GM12878 (cell line): Measurements from ENCODE around the gene MED22. TPM values are rescaled to one million over a fixed set of nuclear protein-coding genes. Genes with fewer than 3 reads are reported as not detected.

ENCODE experiments used
- CBX3 ChIP-seq: fragments of 200-600 bp; sonication (generic); IDR thresholded peaks from 2 replicates; pipeline ENCODE4 v1.6.1; 2016; ENCODE audit warnings: low read depth, borderline replicate concordance
- CREM ChIP-seq: IDR thresholded peaks from 2 replicates; pipeline ENCODE4 v1.6.1; 2014; ENCODE audit warnings: antibody characterized with exemption, low read depth
- EGR1 ChIP-seq, 2 experiments: IDR thresholded peaks; 1 replicate in 1 of 2; 2 replicates in 1 of 2; pipeline ENCODE4 v1.6.1; 2011 to 2012; ENCODE audit warnings: low read depth in 2 of 2, low read length in 2 of 2, borderline replicate concordance in 1 of 2, mild to moderate bottlenecking in 1 of 2, moderate library complexity in 1 of 2
- FOXM1 ChIP-seq: IDR thresholded peaks from 2 replicates; pipeline ENCODE4 v1.6.1; 2012; ENCODE audit warnings: low read depth, mild to moderate bottlenecking, inconsistent platforms, low read length, moderate library complexity
- GATAD2B ChIP-seq: fragments of 450-650 bp; conservative IDR thresholded peaks from 2 replicates; pipeline ENCODE4 v1.6.1; 2017; ENCODE audit warnings: low read depth, mild to moderate bottlenecking, moderate library complexity
- NKRF ChIP-seq: fragments of 450-650 bp; conservative IDR thresholded peaks from 2 replicates; pipeline ENCODE4 v1.6.1; 2017; ENCODE audit warnings: mild to moderate bottlenecking, moderate library complexity
- PML ChIP-seq: IDR thresholded peaks from 2 replicates; pipeline ENCODE4 v1.6.1; 2012; ENCODE audit warnings: low read length, inconsistent platforms
- POLR2A ChIP-seq: IDR thresholded peaks from 2 replicates; pipeline ENCODE4 v1.6.1; 2011; ENCODE audit warnings: low read depth, mild to moderate bottlenecking, low read length
- RFX5 ChIP-seq: IDR thresholded peaks from 2 replicates; pipeline ENCODE4 v1.6.1; 2011; ENCODE audit warnings: low read depth, low read length, improper control_type of control experiment
- SMAD1 ChIP-seq: fragments of 450-650 bp; IDR thresholded peaks from 2 replicates; pipeline ENCODE4 v1.6.1; 2018; ENCODE audit warnings: mild to moderate bottlenecking, low read depth; ENCODE audit not compliant: partially characterized antibody
- STAT1 ChIP-seq: fragments of 450-650 bp; conservative IDR thresholded peaks from 2 replicates; pipeline ENCODE4 v1.6.1; 2014; ENCODE audit warnings: antibody characterized with exemption, mild to moderate bottlenecking
- TAF1 ChIP-seq: IDR thresholded peaks from 2 replicates; pipeline ENCODE4 v1.6.1; 2011; ENCODE audit warnings: mild to moderate bottlenecking, low read depth, low read length, borderline replicate concordance
- TCF12 ChIP-seq: IDR thresholded peaks from 2 replicates; pipeline ENCODE4 v1.6.1; 2011; ENCODE audit warnings: low read depth, mild to moderate bottlenecking, low read length
- ZBED1 ChIP-seq: IDR thresholded peaks from 2 replicates; pipeline ENCODE4 v1.6.1; 2016; ENCODE audit warnings: borderline replicate concordance
- ZNF207 ChIP-seq: fragments of 450-650 bp; IDR thresholded peaks from 2 replicates; pipeline ENCODE4 v1.6.1; 2014; ENCODE audit warnings: antibody characterized with exemption, mild to moderate bottlenecking, borderline replicate concordance
- ZNF274 ChIP-seq: IDR thresholded peaks from one replicate; pipeline ENCODE4 v1.8.0; 2011; ENCODE audit not compliant: insufficient read length, insufficient read depth
- polyA plus RNA-seq, 11 experiments: library from polyadenylated mRNA; depleted of rRNA in 4 of 11; unstranded in 6 of 11; stranded (reverse) in 5 of 11; fragments of >200 nt; fragmentation: Nextera tagmentation in 4 of 11; fragmentation: Illumina TruSeq in 1 of 11; extraction: Ambion mirVana in 4 of 11; extraction: Trizol in 1 of 11; gene quantifications; 1 replicate in 1 of 11; 2 replicates in 10 of 11; pipeline versions ENCODE4 v1.2.1 to v1.2.3, GENCODE V29; 2011 to 2016; ENCODE audit warnings: inconsistent platforms in 2 of 11, missing spikeins in 2 of 11, low read depth in 1 of 11
- total RNA-seq, 4 experiments: library from RNA; depleted of rRNA in 3 of 4; stranded (reverse); fragments of >200 nt in 3 of 4; fragmentation: Illumina TruSeq in 1 of 4; extraction: Trizol in 1 of 4; gene quantifications; 2 replicates each; pipeline versions ENCODE4 v1.2.1 to v1.2.3, GENCODE V29; 2013 to 2021
- TF ChIP-seq, protein P1 (sequence below): fragments of 450-650 bp; formaldehyde crosslinking; IDR thresholded peaks from 2 replicates; pipeline ENCODE4 v1.4.0; 2022; ENCODE audit warnings: mild to moderate bottlenecking, moderate library complexity

The MED22 gene
- total and polyA plus RNA-seq, 10 of the 15 experiments (the other 5 are each of a cell fraction or from before 2014, with no cell fraction given) = 1.4 to 42.1 (median 24.6) TPM

GRCh38 chr9:133375724-133376654 is 28.1 kb upstream of the MED22 start, which contains the start of the genes STKLD1 and SURF4 (continued):
- TF ChIP-seq ZNF207 (peak; percentile 68; the same call in 1 of the 2 replicates), STAT1 (0 out of 2 replicates have a peak, but pooled peaks have one; percentile 54), CREM (peak; percentile 60), FOXM1 (no peak), CBX3 (no peak), TCF12 (peak; percentile 48; the same call in 1 of the 2 replicates), TAF1 (peak; percentile 90; the same call in 1 of the 2 replicates), ZBED1 (no peak), PML (no peak), EGR1 (IDR thresholded peaks at IDR 0.05; ENCODE audit: borderline replicate concordance in 1 of 2, low read depth in 2 of 2, low read length in 2 of 2) (0 out of 3 replicates have a peak, but pooled peaks of 1 of the 2 experiments have one; percentile 34), POLR2A (peak; percentile 97), RFX5 (no peak), ZNF274 (no peak), SMAD1 (no peak), NKRF (peak; percentile 96; the same call in 1 of the 2 replicates), GATAD2B (peak; percentile 98)
- TF ChIP-seq, protein P1, sequence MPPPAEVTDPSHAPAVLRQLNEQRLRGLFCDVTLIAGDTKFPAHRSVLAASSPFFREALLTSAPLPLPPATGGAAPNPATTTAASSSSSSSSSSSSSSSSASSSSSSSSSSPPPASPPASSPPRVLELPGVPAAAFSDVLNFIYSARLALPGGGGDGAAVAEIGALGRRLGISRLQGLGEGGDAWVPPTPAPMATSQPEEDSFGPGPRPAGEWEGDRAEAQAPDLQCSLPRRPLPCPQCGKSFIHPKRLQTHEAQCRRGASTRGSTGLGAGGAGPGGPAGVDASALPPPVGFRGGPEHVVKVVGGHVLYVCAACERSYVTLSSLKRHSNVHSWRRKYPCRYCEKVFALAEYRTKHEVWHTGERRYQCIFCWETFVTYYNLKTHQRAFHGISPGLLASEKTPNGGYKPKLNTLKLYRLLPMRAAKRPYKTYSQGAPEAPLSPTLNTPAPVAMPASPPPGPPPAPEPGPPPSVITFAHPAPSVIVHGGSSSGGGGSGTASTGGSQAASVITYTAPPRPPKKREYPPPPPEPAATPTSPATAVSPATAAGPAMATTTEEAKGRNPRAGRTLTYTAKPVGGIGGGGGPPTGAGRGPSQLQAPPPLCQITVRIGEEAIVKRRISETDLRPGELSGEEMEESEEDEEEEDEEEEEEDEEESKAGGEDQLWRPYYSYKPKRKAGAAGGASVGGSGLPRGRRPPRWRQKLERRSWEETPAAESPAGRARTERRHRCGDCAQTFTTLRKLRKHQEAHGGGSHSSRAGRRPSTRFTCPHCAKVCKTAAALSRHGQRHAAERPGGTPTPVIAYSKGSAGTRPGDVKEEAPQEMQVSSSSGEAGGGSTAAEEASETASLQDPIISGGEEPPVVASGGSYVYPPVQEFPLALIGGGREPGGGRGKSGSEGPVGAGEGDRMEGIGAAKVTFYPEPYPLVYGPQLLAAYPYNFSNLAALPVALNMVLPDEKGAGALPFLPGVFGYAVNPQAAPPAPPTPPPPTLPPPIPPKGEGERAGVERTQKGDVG (CRISPR knock-in tag) = no peak
